ENCODE results near the gene TBC1D8B. TPM values are rescaled to one million over a fixed set of nuclear protein-coding genes. Genes with fewer than 3 reads are reported as not detected.

Gene TBC1D8B
- total and polyA plus RNA-seq, 2 of the 8 experiments (the other 6 are each of a cell fraction or from before 2014, with no cell fraction given), result 0.91 to 8.4 TPM

GRCh38 chrX:106919932-106920452, 117.5 kb downstream of the TBC1D8B start, which contains the start of gene CLDN2:
TSS of gene CLDN2 (plus strand) at chrX:106920402. CDS start at chrX:106928229, 7,827 bp downstream.
- Histone ChIP-seq H3K18ac (ENCODE audit: extremely low read depth, low read length) (no peak within 1 kb of the TSS), H3K4me2 (ENCODE audit: insufficient read depth in 1 of 2, low read depth in 2 of 2, low read length in 2 of 2) (peak within 1 kb of the TSS; percentile 28 to 30; a peak in 3 of 4 replicates), H3K56ac (replicated peaks; ENCODE audit: insufficient read length, low read depth, low read length) (no peak within 1 kb of the TSS), H3K4ac (replicated peaks; ENCODE audit: insufficient read length, low read depth, low read length) (no peak within 1 kb of the TSS), H3K27ac (ENCODE audit: low read depth, low read length) (no peak within 1 kb of the TSS), H3K79me2 (ENCODE audit: control insufficient read depth in 1 of 2, insufficient read depth in 2 of 2, low read length in 2 of 2) (no peaks in the 10 kb centered on the region), H4K20me1 (replicated peaks in 1 of 2; ENCODE audit: control insufficient read depth in 1 of 2, insufficient read depth in 2 of 2, low read length in 2 of 2) (no peaks in the 10 kb centered on the region), H3K36me3 (ENCODE audit: control insufficient read depth in 2 of 4, insufficient read depth in 4 of 4, low read length in 3 of 4) (no peaks in the 10 kb centered on the region), H2BK5ac (ENCODE audit: low read depth, low read length) (no peak within 1 kb of the TSS), H3K14ac (ENCODE audit: insufficient read length) (no peak within 1 kb of the TSS), H4K91ac (replicated peaks; ENCODE audit: insufficient read length, low read length) (no peak within 1 kb of the TSS), H3K23me2 (ENCODE audit: low read depth, low read length) (no peaks in the 10 kb centered on the region), H4K8ac (ENCODE audit: extremely low read depth, insufficient read depth, low read length) (no peak within 1 kb of the TSS), H2BK20ac (ENCODE audit: low read length) (no peak within 1 kb of the TSS), H2AK5ac (ENCODE audit: low read depth, low read length) (no peak within 1 kb of the TSS), H4K5ac (ENCODE audit: insufficient read length, low read depth, low read length) (no peak within 1 kb of the TSS), H3K4me1 (replicated peaks in 1 of 4; ENCODE audit: control insufficient read depth in 3 of 4, insufficient read depth in 4 of 4, low read length in 3 of 4) (peaks cover 0 to 8% (median 0%) of the 10 kb centered on the region in 4 experiments; a peak in 2 of 7 replicates), H3K9ac (replicated peaks in 1 of 4; ENCODE audit: extremely low read depth in 1 of 4, low read depth in 3 of 4, low read length in 3 of 4) (no peak within 1 kb of the TSS), H3K79me1 (ENCODE audit: low read depth, low read length) (no peaks in the 10 kb centered on the region), H3K27me3 (replicated peaks in 1 of 4; ENCODE audit: control insufficient read depth in 3 of 4, extremely low read depth in 1 of 4, insufficient read depth in 3 of 4, low read length in 3 of 4) (no peaks in the 10 kb centered on the region), H2BK120ac (replicated peaks; ENCODE audit: low read depth, low read length) (no peak within 1 kb of the TSS), H3K23ac (ENCODE audit: insufficient read length) (no peak within 1 kb of the TSS), H3K4me3 (ENCODE audit: extremely low read depth in 1 of 4, insufficient read depth in 2 of 4, low read depth in 3 of 4, low read length in 4 of 4) (no peak within 1 kb of the TSS), H2AFZ (ENCODE audit: low read length) (no peak within 1 kb of the TSS), H2BK15ac (ENCODE audit: low read length) (no peak within 1 kb of the TSS), H2BK12ac (ENCODE audit: low read depth, low read length) (no peak within 1 kb of the TSS), H3K9me3 (ENCODE audit: insufficient read depth in 2 of 2, low read depth in 1 of 2, low read length in 1 of 2) (no peaks in the 10 kb centered on the region)
- DNase-seq (ENCODE audit: low read depth in 1 of 2, low spot score in 2 of 2), result peak; percentile 31 to 47
- ChIA-PET CTCF (ENCODE audit: partially characterized antibody) (interaction anchor here (0.9 to 1.8 kb wide), 2 partner anchors 8 to 18 kb away, joined by 3 read pairs; no protein-coding TSS in a partner anchor), POLR2A (ENCODE audit: partially characterized antibody) (no interaction called here)
- FAIRE-seq, result no peak
- WGBS, 2 experiments (ENCODE audit: extremely low coverage in 1 of 2, insufficient coverage in 1 of 2, insufficient read length in 1 of 2, insufficient replicate concordance in 2 of 2, low coverage in 1 of 2, low lambda C conversion rate in 2 of 2, missing lambda C conversion rate in 1 of 2), result 39% methylated on average over 2 of the region's 2 CpGs; no CpG with 5 or more reads in 1 of the 2 experiments
- 0 out of 2 replicates have a peak, but pooled peaks have one; percentile 6 for TF ChIP-seq SP1 (IDR thresholded peaks at IDR 0.05; ENCODE audit: low read depth, low read length)
- no peak for TF ChIP-seq CBX8 (IDR thresholded peaks at IDR 0.05; ENCODE audit: borderline replicate concordance, low read depth, low read length)
- TF ChIP-seq RXRA (IDR thresholded peaks at IDR 0.05; ENCODE audit: insufficient read depth, low read depth, low read length), result peak; percentile 82
- peak; percentile 89 for TF ChIP-seq TEAD4 (IDR thresholded peaks at IDR 0.05; ENCODE audit: low read depth, low read length)

All from H1 (cell line).